AG09309 (cell line): ENCODE measurements around the gene SLIT3.
A peak's percentile ranks its signal among the peaks of the same experiment; 100 is the strongest.

Experiments
- DNase-seq: peaks from one replicate; pipeline ENCODE4 v3.0.0-alpha.2; 2010; ENCODE audit warnings: low read depth
- H3K4me3 ChIP-seq: 2 replicates; pipeline ENCODE4 v1.5.1; 2011; ENCODE audit warnings: mild to moderate bottlenecking, low read depth, low read length, moderate library complexity; ENCODE audit not compliant: control insufficient read depth
- CTCF ChIP-seq: IDR thresholded peaks from 2 replicates; pipeline ENCODE4 v1.5.1; 2011; ENCODE audit warnings: mild to moderate bottlenecking, low read depth, low read length, inconsistent platforms; ENCODE audit not compliant: insufficient read depth, control insufficient read depth; ENCODE audit errors: missing control alignments

Gene SLIT3

GRCh38 chr5:169104937-169105494 lies 195.9 kb downstream of the SLIT3 start:
- no peak for DNase-seq
- TF ChIP-seq CTCF, result no peak
- H3K4me3 ChIP-seq, result no peak overlapping the region

- no peak for DNase-seq
- no peak overlapping the region for H3K4me3 ChIP-seq
Observed at GRCh38 chr5:169103586-169104181, 197.3 kb downstream of the SLIT3 start.

GRCh38 chr5:169101966-169102365 lies 199.0 kb downstream of the SLIT3 start:
- no peak overlapping the region for H3K4me3 ChIP-seq
- no peak for DNase-seq
- no peak for TF ChIP-seq CTCF

More at GRCh38 chr5:169103586-169104181, 197.3 kb downstream of the SLIT3 start:
- no peak for TF ChIP-seq CTCF

- H3K4me3 ChIP-seq, result no peak overlapping the region
- peak; percentile 21 for DNase-seq
- TF ChIP-seq CTCF, result no peak
Observed at GRCh38 chr5:169100735-169101075, 200.2 kb downstream of the SLIT3 start.

GRCh38 chr5:169099801-169100734 lies 200.9 kb downstream of the SLIT3 start:
- H3K4me3 ChIP-seq, result no peak overlapping the region
- no peak for TF ChIP-seq CTCF
- no peak for DNase-seq

GRCh38 chr5:169098331-169099121 lies 202.4 kb downstream of the SLIT3 start:
- no peak for TF ChIP-seq CTCF
- H3K4me3 ChIP-seq, result no peak overlapping the region
- no peak for DNase-seq
